Astrocyte (in vitro differentiated cells and primary cell): ENCODE data around the gene ZFYVE26. TPM values are rescaled to one million over a fixed set of nuclear protein-coding genes. Genes with fewer than 3 reads are reported as not detected.

Source experiments
- DNase-seq: peaks from one replicate; pipeline ENCODE4 v3.0.0-alpha.2; 2010; ENCODE audit warnings: low read depth
- FAIRE-seq: peaks from 2 replicates; lab custom pipeline; 2011; peaks lifted over from hg19 to GRCh38; lab: Jason Lieb, UNC
- H2AFZ ChIP-seq: 2 replicates; pipeline ENCODE4 v1.6.0; 2012; ENCODE audit warnings: low read depth, low read length, inconsistent platforms
- H3K27ac ChIP-seq: 2 replicates; pipeline ENCODE4 v1.5.1; 2011; ENCODE audit warnings: low read depth, low read length, inconsistent platforms
- H3K27me3 ChIP-seq: 2 replicates; pipeline ENCODE4 v1.6.0; 2011; ENCODE audit warnings: low read length, inconsistent platforms; ENCODE audit not compliant: insufficient read depth
- H3K36me3 ChIP-seq: 2 replicates; pipeline ENCODE4 v1.5.1; 2011; ENCODE audit warnings: low read length, inconsistent platforms; ENCODE audit not compliant: insufficient read depth
- H3K4me1 ChIP-seq: 2 replicates; pipeline ENCODE4 v1.5.1; 2011; ENCODE audit warnings: low read length, inconsistent platforms; ENCODE audit not compliant: insufficient read depth
- H3K4me2 ChIP-seq: 2 replicates; pipeline ENCODE4 v1.6.0; 2012; ENCODE audit warnings: low read length, inconsistent platforms
- H3K4me3 ChIP-seq: 2 replicates; pipeline ENCODE4 v1.5.1; 2011; ENCODE audit warnings: low read depth, mild to moderate bottlenecking, low read length, inconsistent platforms; ENCODE audit not compliant: insufficient read depth
- H3K79me2 ChIP-seq: 2 replicates; pipeline ENCODE4 v1.6.0; 2012; ENCODE audit warnings: mild to moderate bottlenecking, low read length, inconsistent platforms; ENCODE audit not compliant: insufficient read depth
- H3K9ac ChIP-seq: 2 replicates; pipeline ENCODE4 v1.6.0; 2012; ENCODE audit warnings: mild to moderate bottlenecking, low read length, inconsistent platforms
- H3K9me3 ChIP-seq: 2 replicates; pipeline ENCODE4 v1.5.1; 2012; ENCODE audit warnings: low read depth, mild to moderate bottlenecking, low read length, inconsistent platforms; ENCODE audit not compliant: insufficient read depth
- H4K20me1 ChIP-seq: 2 replicates; pipeline ENCODE4 v1.6.0; 2012; ENCODE audit warnings: low read length, inconsistent platforms; ENCODE audit not compliant: insufficient read depth
- H3K27ac Mint-ChIP-seq: one replicate; pipeline ENCODE4 v1.8.0; 2021; ENCODE audit warnings: mild to moderate bottlenecking, mixed read lengths; ENCODE audit not compliant: unreplicated experiment
- H3K27me3 Mint-ChIP-seq: one replicate; pipeline ENCODE4 v1.8.0; 2021; ENCODE audit warnings: low read depth, mixed read lengths; ENCODE audit not compliant: unreplicated experiment
- H3K36me3 Mint-ChIP-seq: one replicate; pipeline ENCODE4 v1.8.0; 2021; ENCODE audit warnings: low read depth, mixed read lengths; ENCODE audit not compliant: unreplicated experiment
- H3K4me1 Mint-ChIP-seq: one replicate; pipeline ENCODE4 v1.8.0; 2021; ENCODE audit warnings: low read depth, mixed read lengths; ENCODE audit not compliant: unreplicated experiment
- H3K4me3 Mint-ChIP-seq: one replicate; pipeline ENCODE4 v1.8.0; 2021; ENCODE audit warnings: mild to moderate bottlenecking, moderate library complexity, mixed read lengths; ENCODE audit not compliant: unreplicated experiment
- H3K9me3 Mint-ChIP-seq: one replicate; pipeline ENCODE4 v1.8.0; 2021; ENCODE audit warnings: mild to moderate bottlenecking, mixed read lengths; ENCODE audit not compliant: unreplicated experiment
- EZH2 ChIP-seq: IDR thresholded peaks from 2 replicates; pipeline ENCODE4 v1.6.1; 2012; ENCODE audit warnings: mild to moderate bottlenecking, low read length, inconsistent platforms; ENCODE audit not compliant: insufficient read depth
- total RNA-seq: library from RNA; stranded (reverse); gene quantifications from 2 replicates; pipeline ENCODE4 v1.2.1, GENCODE V29; 2021
- TF ChIP-seq, protein P1 (sequence below): IDR thresholded peaks from 2 replicates; pipeline ENCODE4 v1.5.1; 2011; ENCODE audit warnings: low read depth, mild to moderate bottlenecking, inconsistent platforms, low read length, moderate library complexity; ENCODE audit not compliant: insufficient read depth

The ZFYVE26 gene
- total RNA-seq, 1 donor from 2014 or later = 27.4 TPM

DNA sequence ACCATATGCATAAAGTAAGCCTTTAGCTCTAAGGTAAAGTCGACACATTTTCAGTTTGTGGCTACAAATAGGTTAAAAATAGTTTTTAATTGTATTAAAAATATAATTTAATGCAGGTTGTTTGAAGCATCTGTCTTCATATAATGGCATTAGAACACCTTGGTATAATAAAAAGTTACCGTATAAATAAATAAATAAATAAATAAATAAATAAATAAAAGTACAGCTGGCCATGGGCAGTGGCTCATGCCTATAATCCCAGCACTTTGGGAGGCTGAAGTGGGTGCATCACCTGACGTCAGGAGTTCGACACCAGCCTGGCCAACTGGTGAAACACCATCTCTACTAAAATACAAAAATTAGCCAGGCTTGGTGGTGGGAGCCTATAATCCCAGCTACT is 15.6 kb downstream of the ZFYVE26 start:
- FAIRE-seq (no peak), DNase-seq (no peak)
- Histone ChIP-seq H3K4me3 (no peak overlapping the region), H3K4me1 (no peaks in the 10 kb centered on the region), H3K27me3 (no peaks in the 10 kb centered on the region), H3K9me3 (no peaks in the 10 kb centered on the region), H4K20me1 (no peaks in the 10 kb centered on the region), H3K27ac (no peak overlapping the region), H2AFZ (no peak overlapping the region), H3K36me3 (peaks cover 47% of the 10 kb centered on the region), H3K9ac (no peak overlapping the region), H3K79me2 (no peaks in the 10 kb centered on the region), H3K4me2 (no peak overlapping the region)
- Mint-ChIP-seq H3K27me3 (no peaks in the 10 kb centered on the region), H3K4me3 (no peak overlapping the region), H3K9me3 (no peaks in the 10 kb centered on the region), H3K27ac (no peak overlapping the region), H3K36me3 (peaks cover 24% of the 10 kb centered on the region), H3K4me1 (no peaks in the 10 kb centered on the region)
- TF ChIP-seq, protein P1, sequence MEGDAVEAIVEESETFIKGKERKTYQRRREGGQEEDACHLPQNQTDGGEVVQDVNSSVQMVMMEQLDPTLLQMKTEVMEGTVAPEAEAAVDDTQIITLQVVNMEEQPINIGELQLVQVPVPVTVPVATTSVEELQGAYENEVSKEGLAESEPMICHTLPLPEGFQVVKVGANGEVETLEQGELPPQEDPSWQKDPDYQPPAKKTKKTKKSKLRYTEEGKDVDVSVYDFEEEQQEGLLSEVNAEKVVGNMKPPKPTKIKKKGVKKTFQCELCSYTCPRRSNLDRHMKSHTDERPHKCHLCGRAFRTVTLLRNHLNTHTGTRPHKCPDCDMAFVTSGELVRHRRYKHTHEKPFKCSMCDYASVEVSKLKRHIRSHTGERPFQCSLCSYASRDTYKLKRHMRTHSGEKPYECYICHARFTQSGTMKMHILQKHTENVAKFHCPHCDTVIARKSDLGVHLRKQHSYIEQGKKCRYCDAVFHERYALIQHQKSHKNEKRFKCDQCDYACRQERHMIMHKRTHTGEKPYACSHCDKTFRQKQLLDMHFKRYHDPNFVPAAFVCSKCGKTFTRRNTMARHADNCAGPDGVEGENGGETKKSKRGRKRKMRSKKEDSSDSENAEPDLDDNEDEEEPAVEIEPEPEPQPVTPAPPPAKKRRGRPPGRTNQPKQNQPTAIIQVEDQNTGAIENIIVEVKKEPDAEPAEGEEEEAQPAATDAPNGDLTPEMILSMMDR = no peak
- TF ChIP-seq EZH2 = no peak

DNA sequence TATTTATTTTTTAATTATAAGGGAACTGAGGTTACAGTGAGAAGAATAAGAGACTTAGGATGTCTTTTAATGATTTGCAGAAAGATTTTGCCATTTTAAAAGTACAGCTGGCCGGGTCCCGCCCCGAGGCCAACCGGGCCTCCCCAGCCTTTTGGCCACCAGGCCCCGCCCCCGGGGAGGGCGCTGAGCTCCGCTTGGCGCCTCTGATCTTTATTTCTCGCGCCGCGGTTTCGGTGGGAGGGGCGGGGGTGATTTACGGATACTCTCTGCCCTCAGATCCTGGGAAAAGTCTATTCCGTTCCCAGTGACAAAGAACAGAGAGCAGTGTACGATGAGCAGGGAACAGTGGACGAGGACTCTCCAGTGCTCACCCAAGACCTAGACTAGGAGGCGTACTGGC is 17.7 kb downstream of the ZFYVE26 start:
- no peaks in the 10 kb centered on the region for H3K27me3 Mint-ChIP-seq

DNA sequence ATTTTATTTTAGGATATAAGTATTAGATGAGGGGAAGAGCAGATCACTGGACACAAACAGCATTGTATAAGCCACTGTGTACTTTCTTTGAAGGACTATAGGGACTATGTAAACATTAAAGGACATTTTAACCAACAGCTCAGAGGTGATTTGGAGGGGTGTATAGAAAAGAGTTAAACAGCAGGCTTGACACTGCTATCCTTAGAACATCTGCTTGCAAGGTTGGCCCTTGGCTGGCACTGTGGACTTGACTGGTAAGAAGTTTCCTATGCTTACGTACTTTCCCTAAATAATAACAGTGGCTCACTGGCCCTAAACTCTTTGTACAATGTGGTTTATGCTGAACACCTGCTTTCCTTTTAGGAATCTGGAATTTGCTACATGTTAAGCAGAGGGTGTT is 28.7 kb downstream of the ZFYVE26 start:
- DNase-seq (no peak), FAIRE-seq (no peak)
- no peak overlapping the region for H2AFZ ChIP-seq
- H4K20me1 ChIP-seq = no peaks in the 10 kb centered on the region
- no peaks in the 10 kb centered on the region for H3K27me3 ChIP-seq
- no peak overlapping the region for H3K4me3 ChIP-seq
- H3K4me1 ChIP-seq = no peaks in the 10 kb centered on the region
- no peak overlapping the region for H3K27ac ChIP-seq
- H3K4me2 ChIP-seq = no peak overlapping the region
- H3K27ac Mint-ChIP-seq = no peak overlapping the region
- no peaks in the 10 kb centered on the region for H3K4me1 Mint-ChIP-seq
- no peaks in the 10 kb centered on the region for H3K27me3 Mint-ChIP-seq
- TF ChIP-seq, protein P1 = no peak
- no peak for TF ChIP-seq EZH2
- no peak overlapping the region for H3K9ac ChIP-seq
- H3K79me2 ChIP-seq = no peaks in the 10 kb centered on the region
- no peaks in the 10 kb centered on the region for H3K9me3 Mint-ChIP-seq
- H3K9me3 ChIP-seq = no peaks in the 10 kb centered on the region
- H3K4me3 Mint-ChIP-seq = no peak overlapping the region
- H3K36me3 ChIP-seq = peaks cover 55% of the 10 kb centered on the region
- peaks cover 29% of the 10 kb centered on the region for H3K36me3 Mint-ChIP-seq

More for the DNA sequence above, 17.7 kb downstream of the ZFYVE26 start:
- no peaks in the 10 kb centered on the region for H3K79me2 ChIP-seq
- H3K27ac Mint-ChIP-seq = no peak overlapping the region
- H3K27me3 ChIP-seq = no peaks in the 10 kb centered on the region
- no peak overlapping the region for H3K4me3 Mint-ChIP-seq
- FAIRE-seq = no peak
- H3K4me3 ChIP-seq = no peak overlapping the region
- H3K9me3 Mint-ChIP-seq = no peaks in the 10 kb centered on the region
- peaks cover 44% of the 10 kb centered on the region for H3K36me3 ChIP-seq
- H3K27ac ChIP-seq = no peak overlapping the region
- H2AFZ ChIP-seq = no peak overlapping the region
- no peak overlapping the region for H3K4me2 ChIP-seq
- no peaks in the 10 kb centered on the region for H3K4me1 Mint-ChIP-seq
- H3K4me1 ChIP-seq = no peaks in the 10 kb centered on the region
- peaks cover 11% of the 10 kb centered on the region for H3K36me3 Mint-ChIP-seq
- H3K9me3 ChIP-seq = no peaks in the 10 kb centered on the region
- no peak for DNase-seq
- no peaks in the 10 kb centered on the region for H4K20me1 ChIP-seq
- H3K9ac ChIP-seq = no peak overlapping the region
- TF ChIP-seq, protein P1 = no peak
- no peak for TF ChIP-seq EZH2
